ENCODE measurements around the gene DNAH1. TPM values are rescaled to one million over a fixed set of nuclear protein-coding genes. Genes with fewer than 3 reads are reported as not detected.

DNAH1 gene
- total RNA-seq, 1 donor from 2014 or later: 11.2 TPM

GRCh38 chr3:52388348-52388821 lies 72.3 kb downstream of the DNAH1 start:
- no peak for TF ChIP-seq CTCF (IDR thresholded peaks at IDR 0.05)
- no peak overlapping the region for H3K27ac ChIP-seq
- ATAC-seq (no peak), DNase-seq (no peak)
- peaks cover 9% of the 10 kb centered on the region for H3K36me3 ChIP-seq
- H3K9me3 ChIP-seq: no peaks in the 10 kb centered on the region
- H3K27me3 ChIP-seq: no peaks in the 10 kb centered on the region
- H3K4me1 ChIP-seq: no peaks in the 10 kb centered on the region
- H3K4me3 ChIP-seq: no peak overlapping the region
- intact Hi-C loops (cut with DNase I): no loop called here

GRCh38 chr3:52388933-52389332 lies 72.8 kb downstream of the DNAH1 start:
- no peak for DNase-seq
- H3K4me1 ChIP-seq: no peaks in the 10 kb centered on the region
- peaks cover 9% of the 10 kb centered on the region for H3K36me3 ChIP-seq
- H3K9me3 ChIP-seq: no peaks in the 10 kb centered on the region
- TF ChIP-seq CTCF (IDR thresholded peaks at IDR 0.05): no peak
- no peaks in the 10 kb centered on the region for H3K27me3 ChIP-seq
- ATAC-seq: no peak
- intact Hi-C loops (cut with DNase I): no loop called here
- H3K27ac ChIP-seq: no peak overlapping the region
- no peak overlapping the region for H3K4me3 ChIP-seq

- DNase-seq (no peak), ATAC-seq (no peak)
- H3K9me3 ChIP-seq: no peaks in the 10 kb centered on the region
- H3K4me1 ChIP-seq: no peaks in the 10 kb centered on the region
- no peak for TF ChIP-seq CTCF (IDR thresholded peaks at IDR 0.05)
- peaks cover 9% of the 10 kb centered on the region for H3K36me3 ChIP-seq
- H3K4me3 ChIP-seq: no peak overlapping the region
- H3K27me3 ChIP-seq: no peaks in the 10 kb centered on the region
- intact Hi-C loops (cut with DNase I): no loop called here
- no peak overlapping the region for H3K27ac ChIP-seq
Measured at GRCh38 chr3:52391096-52391495, 75.0 kb downstream of the DNAH1 start.

- DNase-seq: no peak
- no peak for ATAC-seq
Measured at GRCh38 chr3:52392216-52392930, 76.3 kb downstream of the DNAH1 start.

GRCh38 chr3:52393131-52393807 lies 77.2 kb downstream of the DNAH1 start:
- DNase-seq: peak; percentile 44
- intact Hi-C loops (cut with DNase I): no loop called here
- no peaks in the 10 kb centered on the region for H3K27me3 ChIP-seq
- H3K27ac ChIP-seq: no peak overlapping the region
- no peak overlapping the region for H3K4me3 ChIP-seq
- no peak for TF ChIP-seq CTCF (IDR thresholded peaks at IDR 0.05)
- no peak for ATAC-seq
- H3K36me3 ChIP-seq: peaks cover 9% of the 10 kb centered on the region
- H3K9me3 ChIP-seq: no peaks in the 10 kb centered on the region
- H3K4me1 ChIP-seq: no peaks in the 10 kb centered on the region

More at GRCh38 chr3:52392216-52392930, 76.3 kb downstream of the DNAH1 start:
- Histone ChIP-seq H3K9me3 (no peaks in the 10 kb centered on the region), H3K36me3 (peaks cover 9% of the 10 kb centered on the region), H3K4me3 (no peak overlapping the region), H3K27me3 (no peaks in the 10 kb centered on the region), H3K4me1 (no peaks in the 10 kb centered on the region), H3K27ac (no peak overlapping the region)
- TF ChIP-seq CTCF (IDR thresholded peaks at IDR 0.05): no peak
- intact Hi-C loops (cut with DNase I): no loop called here
